OCI-LY3 (cell line): ENCODE results near the gene SPSB3.

Experiments
- H2AFZ ChIP-seq: fragments of 200-600, 300-600 bp; shearing (Covaris generic); 2 replicates; pipeline ENCODE4 v1.6.0; 2014; ENCODE audit warnings: antibody characterized with exemption, low read depth, low read length
- H3K27ac ChIP-seq: fragments of 200-600, 300-600 bp; sonication (generic); 2 replicates; pipeline ENCODE4 v1.5.1; 2014; ENCODE audit warnings: mild to moderate bottlenecking, low read length, moderate library complexity, mixed read lengths
- H3K27me3 ChIP-seq: fragments of 200-600, 300-600 bp; sonication (generic); 2 replicates; pipeline ENCODE4 v1.6.1; 2014; ENCODE audit warnings: low read depth, low read length, mixed read lengths
- H3K36me3 ChIP-seq: fragments of 200-600, 300-600 bp; sonication (generic); replicated peaks from 2 replicates; pipeline ENCODE3; 2014; ENCODE audit warnings: low read depth, low read length, mixed read lengths
- H3K4me1 ChIP-seq: fragments of 300-600, 200-600 bp; sonication (generic); 2 replicates; pipeline ENCODE4 v1.6.1; 2014; ENCODE audit warnings: low read length, mixed read lengths
- H3K4me2 ChIP-seq: fragments of 200-600, 300-600 bp; sonication (generic); 2 replicates; pipeline ENCODE4 v1.6.1; 2014; ENCODE audit warnings: low read length, mixed read lengths
- H3K4me3 ChIP-seq: fragments of 300-600, 200-600 bp; sonication (generic); 2 replicates; pipeline ENCODE4 v1.5.1; 2014; ENCODE audit warnings: antibody characterized with exemption, mild to moderate bottlenecking, low read length, moderate library complexity
- H3K79me2 ChIP-seq: fragments of 300-600, 200-600 bp; shearing (Covaris generic); 2 replicates; pipeline ENCODE4 v1.6.1; 2014; ENCODE audit warnings: mild to moderate bottlenecking, low read length, mixed read lengths
- H3K9ac ChIP-seq: fragments of 300-600, 200-600 bp; shearing (Covaris generic); 2 replicates; pipeline ENCODE4 v1.6.0; 2014; ENCODE audit warnings: mild to moderate bottlenecking, low read length, moderate library complexity
- H3K9me3 ChIP-seq: fragments of 200-600, 300-600 bp; shearing (Covaris generic); 2 replicates; pipeline ENCODE4 v1.6.1; 2014; ENCODE audit warnings: low read length, mixed read lengths; ENCODE audit not compliant: insufficient read depth
- H4K20me1 ChIP-seq: fragments of 200-600, 300-600 bp; sonication (generic); 2 replicates; pipeline ENCODE4 v1.6.1; 2016; ENCODE audit warnings: low read length, mixed read lengths; ENCODE audit not compliant: insufficient read depth
- EZH2phosphoT487 ChIP-seq: fragments of 200-600 bp; shearing (Covaris generic); IDR thresholded peaks from 2 replicates; pipeline ENCODE4 v1.6.1; 2018; ENCODE audit warnings: antibody characterized with exemption, mixed run types, low read depth
- TF ChIP-seq, protein P1 (sequence below): fragments of 200-600, 300-600 bp; sonication (generic); IDR thresholded peaks from 2 replicates; pipeline ENCODE4 v1.5.1; 2014; ENCODE audit warnings: antibody characterized with exemption, low read length, low read depth

Gene SPSB3

DNA sequence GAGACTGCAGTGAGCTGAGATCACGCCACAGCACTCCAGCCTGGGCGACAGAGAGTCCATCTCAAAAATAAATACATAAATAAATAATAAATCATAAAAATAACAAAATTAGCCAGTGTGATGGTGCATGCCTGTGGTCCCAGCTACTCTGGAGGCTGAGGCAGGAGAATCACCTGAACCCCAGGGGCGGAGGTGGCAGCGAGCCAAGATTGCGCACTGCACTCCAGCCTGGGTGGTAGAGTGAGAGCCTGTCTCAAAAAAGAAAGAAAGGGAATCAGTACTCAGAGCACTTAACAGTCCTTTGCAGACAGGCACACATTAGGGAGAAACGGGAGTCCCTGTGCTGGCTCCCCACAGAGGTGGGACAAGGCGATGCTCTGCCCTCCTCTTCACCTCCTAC is 51.3 kb downstream of the SPSB3 start:
- H3K9ac ChIP-seq: no peak overlapping the region
- no peaks in the 10 kb centered on the region for H3K79me2 ChIP-seq
- H3K27me3 ChIP-seq: no peaks in the 10 kb centered on the region
- no peak overlapping the region for H3K27ac ChIP-seq
- H3K9me3 ChIP-seq: no peaks in the 10 kb centered on the region
- no peak overlapping the region for H2AFZ ChIP-seq
- peaks cover 18% of the 10 kb centered on the region for H3K36me3 ChIP-seq
- H4K20me1 ChIP-seq: no peaks in the 10 kb centered on the region
- no peak for TF ChIP-seq EZH2phosphoT487
- TF ChIP-seq, protein P1, sequence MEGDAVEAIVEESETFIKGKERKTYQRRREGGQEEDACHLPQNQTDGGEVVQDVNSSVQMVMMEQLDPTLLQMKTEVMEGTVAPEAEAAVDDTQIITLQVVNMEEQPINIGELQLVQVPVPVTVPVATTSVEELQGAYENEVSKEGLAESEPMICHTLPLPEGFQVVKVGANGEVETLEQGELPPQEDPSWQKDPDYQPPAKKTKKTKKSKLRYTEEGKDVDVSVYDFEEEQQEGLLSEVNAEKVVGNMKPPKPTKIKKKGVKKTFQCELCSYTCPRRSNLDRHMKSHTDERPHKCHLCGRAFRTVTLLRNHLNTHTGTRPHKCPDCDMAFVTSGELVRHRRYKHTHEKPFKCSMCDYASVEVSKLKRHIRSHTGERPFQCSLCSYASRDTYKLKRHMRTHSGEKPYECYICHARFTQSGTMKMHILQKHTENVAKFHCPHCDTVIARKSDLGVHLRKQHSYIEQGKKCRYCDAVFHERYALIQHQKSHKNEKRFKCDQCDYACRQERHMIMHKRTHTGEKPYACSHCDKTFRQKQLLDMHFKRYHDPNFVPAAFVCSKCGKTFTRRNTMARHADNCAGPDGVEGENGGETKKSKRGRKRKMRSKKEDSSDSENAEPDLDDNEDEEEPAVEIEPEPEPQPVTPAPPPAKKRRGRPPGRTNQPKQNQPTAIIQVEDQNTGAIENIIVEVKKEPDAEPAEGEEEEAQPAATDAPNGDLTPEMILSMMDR: no peak
- no peaks in the 10 kb centered on the region for H3K4me1 ChIP-seq
- no peak overlapping the region for H3K4me2 ChIP-seq
- H3K4me3 ChIP-seq: no peak overlapping the region

- Histone ChIP-seq H3K4me2 (no peak overlapping the region), H4K20me1 (peaks cover 4% of the 10 kb centered on the region; the same call in 1 of the 2 replicates), H3K36me3 (peaks cover 12% of the 10 kb centered on the region), H3K79me2 (no peaks in the 10 kb centered on the region; the same call in 1 of the 2 replicates), H2AFZ (no peak overlapping the region), H3K27me3 (no peaks in the 10 kb centered on the region), H3K4me3 (no peak overlapping the region), H3K27ac (no peak overlapping the region), H3K4me1 (no peaks in the 10 kb centered on the region), H3K9me3 (no peaks in the 10 kb centered on the region), H3K9ac (no peak overlapping the region)
- TF ChIP-seq, protein P1: no peak
- TF ChIP-seq EZH2phosphoT487: no peak
These were observed 52.9 kb downstream of the SPSB3 start for GRCh38 chr16:1729445-1729844.

- Histone ChIP-seq H3K4me3 (no peak overlapping the region), H3K36me3 (peaks cover 8% of the 10 kb centered on the region), H3K27ac (no peak overlapping the region), H3K9ac (no peak overlapping the region), H4K20me1 (peaks cover 8% of the 10 kb centered on the region), H3K4me2 (no peak overlapping the region), H3K79me2 (peaks cover under 1% of the 10 kb centered on the region; the same call in 1 of the 2 replicates), H3K4me1 (no peaks in the 10 kb centered on the region), H2AFZ (no peak overlapping the region), H3K9me3 (no peaks in the 10 kb centered on the region), H3K27me3 (no peaks in the 10 kb centered on the region)
- TF ChIP-seq, protein P1: no peak
- TF ChIP-seq EZH2phosphoT487: no peak
These were observed 53.3 kb downstream of the SPSB3 start for GRCh38 chr16:1729026-1729425.

GRCh38 chr16:1727651-1728624 is 54.4 kb downstream of the SPSB3 start:
- Histone ChIP-seq H3K9ac (no peak overlapping the region), H3K79me2 (peaks cover 9% of the 10 kb centered on the region), H3K9me3 (no peaks in the 10 kb centered on the region), H3K4me3 (no peak overlapping the region), H2AFZ (no peak overlapping the region), H4K20me1 (peaks cover 17% of the 10 kb centered on the region), H3K36me3 (peaks cover 3% of the 10 kb centered on the region), H3K27me3 (no peaks in the 10 kb centered on the region), H3K4me2 (no peak overlapping the region), H3K4me1 (peaks cover 4% of the 10 kb centered on the region; the same call in 1 of the 2 replicates), H3K27ac (no peak overlapping the region)
- no peak for TF ChIP-seq EZH2phosphoT487
- TF ChIP-seq, protein P1: no peak
